NCI-H2107 treated with DMSO at 0.1 percent for 48 hours (cell line): Measurements from ENCODE around the gene OR52N1.

Source experiments
- DNase-seq: peaks from one replicate; lab custom pipeline; 2025; ENCODE audit not compliant: unreplicated experiment; lab: John Stamatoyannopoulos, UW

OR52N1 gene

DNA sequence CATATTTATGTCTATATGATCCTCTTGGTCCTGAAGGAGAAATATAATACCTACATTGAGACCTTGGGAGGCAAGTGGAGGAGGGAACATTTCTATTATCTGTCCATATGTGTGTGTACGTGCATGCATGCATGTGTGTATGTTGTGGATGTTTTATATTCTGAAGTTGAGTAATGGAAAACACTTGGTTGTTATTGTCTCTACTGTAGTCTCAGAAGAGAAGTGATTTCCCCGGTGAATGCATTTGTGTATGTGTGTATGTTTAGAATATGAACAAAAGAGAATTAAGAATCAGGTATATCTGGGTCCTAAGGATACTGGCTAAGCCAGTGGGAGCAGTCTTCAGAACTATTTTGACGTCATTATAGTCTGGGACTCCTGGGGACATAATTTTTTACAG is at the start of gene OR52N1:
Gene OR52N1 (minus strand): TSS at position 101 of the 400 bp plus-strand sequence. CDS start 2,449 bp downstream, outside the sequence.
- DNase-seq, result no peak

DNA sequence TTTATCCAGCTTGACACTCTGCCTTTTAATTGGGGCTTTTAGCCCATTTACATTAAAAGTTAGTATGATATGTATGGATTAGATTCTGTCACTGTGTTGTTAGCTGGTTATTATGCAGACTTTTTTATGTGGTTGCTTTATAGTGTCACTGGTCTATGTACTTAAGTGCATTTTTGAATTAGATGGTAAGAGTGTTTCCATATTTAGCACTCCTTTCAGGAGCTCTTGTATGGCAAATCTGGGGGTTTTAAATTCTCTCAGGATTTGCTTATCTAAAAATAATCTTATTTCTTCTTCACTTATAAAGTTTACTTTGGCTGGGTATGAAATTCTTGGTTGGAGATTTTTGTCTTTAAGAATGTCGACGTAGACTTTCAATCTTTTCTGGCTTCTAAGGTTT is 46.6 kb upstream of the OR52N1 start:
- DNase-seq, result no peak

- no peak for DNase-seq
Observed at GRCh38 chr11:5833446-5833845, 42.4 kb upstream of the OR52N1 start.

GRCh38 chr11:5831196-5831829 is 40.2 kb upstream of the OR52N1 start:
- DNase-seq, result no peak

- no peak for DNase-seq
Observed at GRCh38 chr11:5818245-5818886, 27.3 kb upstream of the OR52N1 start.

GRCh38 chr11:5815534-5815933 is 24.5 kb upstream of the OR52N1 start:
- DNase-seq, result no peak

DNA sequence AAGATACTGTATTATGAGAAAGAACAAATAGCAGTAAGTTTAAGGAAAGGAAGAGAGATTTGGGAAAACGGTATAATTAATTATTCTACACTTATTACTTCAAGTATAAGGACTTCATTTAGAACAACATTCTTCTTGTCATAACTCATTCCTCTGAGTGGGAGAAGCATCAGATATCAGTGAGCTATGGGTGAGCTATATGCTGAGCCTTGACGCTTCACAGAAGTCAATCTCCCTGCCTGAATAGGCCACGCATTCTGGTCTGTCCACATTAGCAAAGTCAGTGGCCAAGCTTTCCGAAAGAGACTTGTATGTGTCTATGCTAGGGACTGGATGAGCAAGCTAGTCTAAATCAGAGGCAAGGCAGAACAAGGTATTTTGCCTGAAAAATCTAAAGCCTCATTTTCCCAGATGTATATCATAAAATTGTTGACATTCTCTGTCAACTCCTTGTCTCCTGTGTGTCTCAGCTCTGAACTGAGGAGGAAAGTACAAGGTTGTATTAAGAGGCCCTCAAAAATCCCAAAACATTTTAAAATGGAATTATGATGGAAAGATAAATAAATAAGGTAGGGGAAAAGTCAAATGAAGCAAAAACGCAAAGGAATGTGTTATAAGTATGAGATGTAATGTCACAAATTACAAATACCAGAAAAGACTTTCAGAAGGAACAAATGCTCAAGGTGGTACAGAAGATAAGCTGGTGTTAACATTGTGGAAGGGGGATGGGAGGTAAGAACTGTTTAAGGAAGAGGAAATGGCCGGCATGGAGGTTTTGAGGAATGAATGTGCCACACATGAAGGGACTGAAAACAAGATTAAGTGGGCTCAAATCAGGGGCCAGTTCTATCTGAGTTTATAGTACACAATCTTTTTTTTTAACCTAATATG is 19.1 kb upstream of the OR52N1 start:
- DNase-seq, result no peak

GRCh38 chr11:5809122-5809519 is 18.1 kb upstream of the OR52N1 start:
- no peak for DNase-seq

- DNase-seq, result peak; percentile 9
Observed at GRCh38 chr11:5808500-5809121, 17.5 kb upstream of the OR52N1 start, which contains the start of gene OR52N2. Gene OR52N2, plus strand, starts transcription at chr11:5808924. Its CDS starts 11,412 bp downstream, at chr11:5820336.

- DNase-seq, result no peak
Observed at GRCh38 chr11:5807580-5807979, 16.5 kb upstream of the OR52N1 start.

GRCh38 chr11:5803982-5804381 is 12.9 kb upstream of the OR52N1 start:
- no peak for DNase-seq

DNA sequence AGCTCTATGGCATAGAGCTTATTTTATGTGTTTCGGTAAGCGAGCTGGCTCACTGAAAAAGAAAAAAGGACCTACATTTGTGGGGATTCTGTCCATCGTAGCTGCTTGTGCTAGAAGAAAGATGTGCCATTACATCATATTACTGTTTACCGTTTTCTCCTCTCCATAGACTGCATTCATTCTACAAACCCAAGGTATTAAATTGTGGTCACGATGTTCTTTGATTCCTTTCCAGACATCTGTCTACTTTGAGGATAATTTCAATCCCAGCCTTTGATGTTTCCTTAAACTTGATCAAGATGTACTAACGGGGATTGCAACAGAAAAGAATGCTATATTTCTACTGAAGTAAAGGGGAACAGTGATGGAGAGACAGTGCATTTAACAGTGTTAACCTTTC is 5.5 kb upstream of the OR52N1 start:
- no peak for DNase-seq

DNA sequence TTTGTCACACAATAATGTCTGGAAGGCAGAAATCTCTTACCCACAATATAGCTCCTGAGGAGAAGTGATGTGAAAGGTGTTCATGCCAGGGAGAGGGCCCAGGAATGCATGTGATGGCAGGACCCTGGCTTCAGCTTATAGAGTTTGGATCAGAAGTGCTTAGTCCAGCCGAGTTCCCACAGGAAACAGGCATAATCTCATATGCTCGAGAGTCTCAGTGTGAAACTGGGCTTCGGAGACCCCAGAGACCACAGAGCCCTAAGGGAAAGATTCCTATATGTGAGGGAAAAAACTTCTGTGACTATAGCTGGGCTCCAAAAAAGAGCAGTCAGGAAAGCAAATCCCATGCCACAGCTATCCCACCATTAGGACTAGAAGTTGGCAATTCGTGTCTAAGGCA is 7.8 kb downstream of the OR52N1 start, which contains the start of gene OR52N5:
Gene OR52N5 (minus strand): TSS at position 101 of the 400 bp plus-strand sequence. CDS start 4,721 bp downstream, outside the sequence.
- no peak for DNase-seq

DNA sequence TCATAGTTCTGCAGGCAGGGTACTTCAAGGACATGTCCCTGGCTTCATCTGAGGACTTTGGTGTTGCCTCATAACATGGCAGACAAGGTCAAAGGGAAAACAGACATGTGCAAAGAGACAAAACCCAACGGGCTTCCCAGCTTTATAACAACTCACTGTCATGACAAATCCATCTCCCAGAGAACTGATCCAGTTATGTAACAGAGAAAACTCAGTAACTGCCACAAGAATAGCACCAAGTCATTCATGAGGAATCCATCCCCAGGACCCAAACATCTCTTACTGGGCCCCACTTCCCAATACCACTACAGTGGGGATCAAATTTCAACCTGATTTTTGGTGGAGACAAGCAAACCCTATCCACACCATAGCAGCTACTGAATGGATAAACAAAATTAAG is 24.0 kb downstream of the OR52N1 start:
- no peak for DNase-seq

GRCh38 chr11:5753943-5754342 is 37.1 kb downstream of the OR52N1 start, which contains the start of gene OR52N4:
Gene OR52N4, plus strand, starts transcription at chr11:5754243. Its CDS starts 498 bp downstream, at chr11:5754741.
- no peak for DNase-seq

GRCh38 chr11:5749836-5750235 is 41.2 kb downstream of the OR52N1 start:
- DNase-seq, result no peak

DNA sequence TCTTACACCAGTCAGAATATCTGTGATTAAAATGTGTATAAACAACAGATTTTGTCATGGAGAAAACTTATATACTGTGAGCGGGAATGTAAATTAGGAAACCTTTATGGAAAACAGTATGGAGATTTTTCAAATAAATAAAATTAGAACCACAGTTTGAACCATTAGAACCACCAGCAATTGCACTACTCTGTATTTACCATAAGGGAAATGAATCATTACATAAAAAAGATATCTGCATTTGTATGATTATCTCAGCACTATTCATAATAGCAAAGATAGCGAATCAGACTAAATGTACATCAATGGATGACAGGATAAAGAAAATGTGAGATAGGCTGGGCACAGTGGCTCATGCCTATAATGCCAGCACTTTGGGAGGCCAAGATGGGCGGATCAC is 44.5 kb downstream of the OR52N1 start:
- DNase-seq, result no peak

DNA sequence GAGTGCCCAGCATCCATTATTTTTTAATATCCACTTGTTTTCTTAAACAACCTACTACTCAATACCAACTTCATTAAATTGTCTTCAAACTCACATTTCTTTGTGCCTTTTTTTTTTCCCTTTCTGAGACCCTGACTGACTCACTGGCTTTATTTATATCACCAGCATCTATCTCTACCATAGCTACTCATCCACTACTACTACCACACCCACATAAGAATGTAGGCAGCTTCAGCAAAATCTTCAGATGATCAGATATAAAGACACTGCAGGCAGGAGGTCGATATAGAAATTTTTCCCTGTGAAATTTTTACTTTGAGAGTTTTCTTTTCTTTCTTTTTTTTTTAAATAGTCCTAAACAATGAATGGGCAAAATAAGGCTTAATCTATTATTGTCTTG is 52.6 kb downstream of the OR52N1 start:
- DNase-seq, result no peak

DNA sequence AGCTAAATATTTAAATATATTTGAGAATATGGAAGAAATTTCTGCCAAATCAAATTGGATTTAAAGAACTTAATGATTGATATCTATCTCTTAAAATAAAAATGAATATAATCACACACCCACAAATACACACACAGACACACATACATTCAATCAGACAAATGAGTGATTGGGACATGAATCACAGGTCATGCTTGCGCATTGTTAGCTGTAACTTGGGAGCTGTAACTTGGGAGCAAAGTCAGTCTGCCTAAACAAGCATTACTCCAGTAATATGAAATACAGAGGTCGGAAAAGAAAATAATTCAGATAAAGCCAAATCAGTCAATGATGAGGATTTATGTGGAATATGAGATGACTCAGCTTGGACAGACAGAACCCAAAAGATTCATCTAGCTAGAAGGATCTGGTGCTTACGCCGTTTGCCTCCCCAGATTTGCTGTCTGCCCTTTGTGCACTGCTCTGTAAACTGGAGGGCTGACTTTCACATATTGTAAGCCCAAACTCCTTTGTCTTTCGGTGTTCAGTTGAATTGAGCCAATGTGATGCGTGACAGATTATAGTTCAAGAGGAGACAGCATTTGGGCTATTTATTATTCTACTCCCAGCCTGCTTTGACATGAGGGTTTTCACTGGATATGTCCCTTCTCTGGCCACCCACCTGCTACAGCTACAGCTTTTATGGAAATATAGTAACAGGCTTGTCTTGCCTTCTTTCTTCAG is 53.2 kb downstream of the OR52N1 start:
- DNase-seq, result no peak

DNA sequence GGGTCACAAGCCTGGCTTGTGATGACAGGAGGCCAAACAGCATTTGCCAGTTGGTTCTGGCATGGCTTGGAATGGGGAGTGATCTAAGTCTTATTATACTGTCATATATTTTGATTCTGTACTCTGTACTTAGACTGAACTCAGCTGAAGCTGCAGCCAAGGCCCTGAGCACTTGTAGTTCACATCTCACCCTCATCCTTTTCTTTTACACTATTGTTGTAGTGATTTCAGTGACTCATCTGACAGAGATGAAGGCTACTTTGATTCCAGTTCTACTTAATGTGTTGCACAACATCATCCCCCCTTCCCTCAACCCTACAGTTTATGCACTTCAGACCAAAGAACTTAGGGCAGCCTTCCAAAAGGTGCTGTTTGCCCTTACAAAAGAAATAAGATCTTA is 54.0 kb downstream of the OR52N1 start:
- DNase-seq, result no peak
